HepG2 (cell line): ENCODE results near the gene PLIN5. TPM values are rescaled to one million over a fixed set of nuclear protein-coding genes. Genes with fewer than 3 reads are reported as not detected.
A peak's percentile ranks its signal among the peaks of the same experiment; 100 is the strongest.

Experiments
- CSRNP1 ChIP-seq: sonication (generic); formaldehyde crosslinking; IDR thresholded peaks from 2 replicates; pipeline ENCODE4 v1.8.1; 2023; ENCODE audit warnings: mild to moderate bottlenecking, missing genetic modification reagents
- DPF2 ChIP-seq: sonication (generic); formaldehyde crosslinking; IDR thresholded peaks from 2 replicates; pipeline ENCODE4 v1.4.0; 2020; ENCODE audit warnings: mild to moderate bottlenecking, low read depth, missing genetic modification reagents, borderline replicate concordance
- MED1 ChIP-seq: sonication (generic); formaldehyde crosslinking; IDR thresholded peaks from 2 replicates; pipeline ENCODE4 v1.4.0; 2020; ENCODE audit warnings: missing genetic modification reagents
- MXD1 ChIP-seq: sonication (generic); formaldehyde crosslinking; IDR thresholded peaks from 2 replicates; pipeline ENCODE4 v1.4.0; 2020; ENCODE audit warnings: mild to moderate bottlenecking, missing genetic modification reagents
- POLR2A ChIP-seq, 2 experiments: IDR thresholded peaks; 2 replicates each; pipeline ENCODE4 v1.6.1; 2011; ENCODE audit warnings: low read depth in 2 of 2, low read length in 2 of 2, mild to moderate bottlenecking in 1 of 2, moderate library complexity in 1 of 2; ENCODE audit not compliant: insufficient read depth in 1 of 2
- RERE ChIP-seq: IDR thresholded peaks from 2 replicates; pipeline ENCODE4 v1.6.1; 2016; ENCODE audit warnings: low read depth, missing genetic modification reagents, missing compliant biosample characterization
- RNF2 ChIP-seq: fragments of 450-650 bp; conservative IDR thresholded peaks from 2 replicates; pipeline ENCODE4 v1.6.1; 2016; ENCODE audit warnings: low read depth
- SIN3A ChIP-seq: IDR thresholded peaks from 2 replicates; pipeline ENCODE4 v1.6.1; 2011; ENCODE audit warnings: low read depth, mild to moderate bottlenecking, control low read depth, low read length, borderline replicate concordance
- TAF1 ChIP-seq: sonication (generic); formaldehyde crosslinking; IDR thresholded peaks from 2 replicates; pipeline ENCODE4 v1.4.0; 2020; ENCODE audit warnings: missing genetic modification reagents
- TFAP4 ChIP-seq: sonication (generic); IDR thresholded peaks from 2 replicates; pipeline ENCODE4 v1.6.1; 2016; ENCODE audit warnings: low read depth, borderline replicate concordance
- TIGD3 ChIP-seq: sonication (generic); formaldehyde crosslinking; IDR thresholded peaks from 2 replicates; pipeline ENCODE4 v1.5.1; 2020; ENCODE audit warnings: mild to moderate bottlenecking, missing genetic modification reagents, borderline replicate concordance
- ZBTB20 ChIP-seq: sonication (generic); formaldehyde crosslinking; IDR thresholded peaks from 2 replicates; pipeline ENCODE4 v1.8.1; 2023; ENCODE audit warnings: missing genetic modification reagents, low read depth, mild to moderate bottlenecking, borderline replicate concordance
- ZBTB42 ChIP-seq: sonication (generic); formaldehyde crosslinking; IDR thresholded peaks from 2 replicates; pipeline ENCODE4 v1.5.0; 2020; ENCODE audit warnings: mild to moderate bottlenecking, missing genetic modification reagents
- ZBTB8A ChIP-seq: sonication (generic); formaldehyde crosslinking; IDR thresholded peaks from 2 replicates; pipeline ENCODE4 v1.4.0; 2020; ENCODE audit warnings: mild to moderate bottlenecking, low read depth, missing genetic modification reagents, borderline replicate concordance
- ZFP1 ChIP-seq: IDR thresholded peaks from 2 replicates; pipeline ENCODE4 v1.6.1; 2016
- ZNF143 ChIP-seq: sonication (generic); formaldehyde crosslinking; IDR thresholded peaks from 2 replicates; pipeline ENCODE4 v1.4.0; 2020; ENCODE audit warnings: missing genetic modification reagents
- ZNF333 ChIP-seq: sonication (generic); formaldehyde crosslinking; IDR thresholded peaks from 2 replicates; pipeline ENCODE4 v1.4.0; 2020; ENCODE audit warnings: mild to moderate bottlenecking, missing genetic modification reagents, borderline replicate concordance
- ZNF790 ChIP-seq: sonication (generic); formaldehyde crosslinking; IDR thresholded peaks from 2 replicates; pipeline ENCODE4 v1.8.0; 2022; ENCODE audit warnings: missing genetic modification reagents, mild to moderate bottlenecking, borderline replicate concordance
- polyA plus RNA-seq, 8 experiments: library from polyadenylated mRNA; depleted of rRNA in 3 of 8; stranded (reverse) in 7 of 8; unstranded in 1 of 8; fragments of >200 nt; fragmentation: Illumina TruSeq in 4 of 8; extraction: Trizol in 4 of 8; gene quantifications; 2 replicates each; pipeline versions ENCODE4 v1.2.1 to v1.2.3, GENCODE V29; 2011 to 2016; ENCODE audit warnings: low read depth in 4 of 8, missing spikeins in 1 of 8, mixed read lengths in 1 of 8; ENCODE audit not compliant: insufficient read depth in 1 of 8
- total RNA-seq, 5 experiments: library from RNA; depleted of rRNA; stranded (reverse); fragments of >200 nt; fragmentation: Illumina TruSeq; extraction: Trizol; gene quantifications; 2 replicates each; pipeline ENCODE4 v1.2.3, GENCODE V29; 2016; ENCODE audit warnings: low read depth in 1 of 5

The PLIN5 gene
- total and polyA plus RNA-seq, 2 of the 13 experiments (the other 11 are each of a cell fraction or from before 2014, with no cell fraction given), result 1.8 to 4.8 TPM

GRCh38 chr19:4539693-4540581 is 4.9 kb upstream of the PLIN5 start, which contains the start of gene LRG1 (continued):
- peak; percentile 64; the same call in 1 of the 2 replicates for TF ChIP-seq MED1 (CRISPR knock-in tag)
- no peak for TF ChIP-seq ZBTB8A (CRISPR knock-in tag)
- no peak for TF ChIP-seq ZNF790 (CRISPR knock-in tag)
- TF ChIP-seq ZNF143, result no peak
- no peak for TF ChIP-seq TIGD3
- TF ChIP-seq MXD1 (CRISPR knock-in tag), result no peak; the same call in 1 of the 2 replicates
- TF ChIP-seq POLR2A (IDR thresholded peaks at IDR 0.05; ENCODE audit: insufficient read depth in 1 of 2, low read depth in 2 of 2, low read length in 2 of 2), result peak; percentile 94 to 97
- TF ChIP-seq TFAP4, result peak; percentile 8; the same call in 1 of the 2 replicates
- no peak for TF ChIP-seq ZNF333 (CRISPR knock-in tag)
- no peak for TF ChIP-seq RNF2
- TF ChIP-seq ZBTB42, result no peak
- TF ChIP-seq RERE (CRISPR knock-in tag), result no peak
- no peak for TF ChIP-seq CSRNP1 (CRISPR knock-in tag)
- TF ChIP-seq TAF1 (CRISPR knock-in tag), result peak; percentile 88
- TF ChIP-seq DPF2 (CRISPR knock-in tag), result no peak
- TF ChIP-seq ZBTB20 (CRISPR knock-in tag), result no peak; the same call in 1 of the 2 replicates
- peak; percentile 33; the same call in 1 of the 2 replicates for TF ChIP-seq ZFP1 (CRISPR knock-in tag)
- no peak for TF ChIP-seq SIN3A
